GM23338 (cell line): ENCODE measurements around the gene RASL12. TPM values are rescaled to one million over a fixed set of nuclear protein-coding genes. Genes with fewer than 3 reads are reported as not detected.
A peak's percentile ranks its signal among the peaks of the same experiment; 100 is the strongest.

Experiments
- ATAC-seq: fragments of 200-7000 bp; cut with Tn5 transposase; 3 replicates; pipeline ENCODE4 v1.9.1; 2020
- DNase-seq: peaks from one replicate; pipeline ENCODE4 v3.0.0-alpha.2; 2015; ENCODE audit warnings: low spot score
- H2AFZ ChIP-seq: fragments of 200-600 bp; sonication (generic); 2 replicates; pipeline ENCODE4 v1.8.0; 2016; ENCODE audit warnings: antibody characterized with exemption, mild to moderate bottlenecking, moderate library complexity
- H3F3A ChIP-seq: fragments of 200-600 bp; sonication (generic); replicated peaks from 2 replicates; pipeline ENCODE4 v1.8.0; 2017; ENCODE audit warnings: antibody characterized with exemption, mixed run types, low read depth
- H3K27ac ChIP-seq: fragments of 200-600 bp; sonication (generic); 2 replicates; pipeline ENCODE4 v1.6.1; 2016; ENCODE audit warnings: low read depth
- H3K27me3 ChIP-seq: fragments of 200-600 bp; sonication (generic); 2 replicates; pipeline ENCODE4 v1.8.0; 2016; ENCODE audit warnings: mild to moderate bottlenecking, mixed run types, moderate library complexity; ENCODE audit not compliant: insufficient read depth
- H3K36me3 ChIP-seq: fragments of 200-600 bp; sonication (generic); 2 replicates; pipeline ENCODE4 v1.8.0; 2016; ENCODE audit warnings: mild to moderate bottlenecking; ENCODE audit not compliant: insufficient read depth
- H3K4me1 ChIP-seq: fragments of 200-600 bp; sonication (generic); 2 replicates; pipeline ENCODE4 v1.8.0; 2016; ENCODE audit warnings: mild to moderate bottlenecking, moderate library complexity; ENCODE audit not compliant: insufficient read depth
- H3K4me2 ChIP-seq: fragments of 200-600 bp; sonication (generic); 2 replicates; pipeline ENCODE4 v1.7.1; 2017; ENCODE audit warnings: mixed run types
- H3K4me3 ChIP-seq: fragments of 200-600 bp; sonication (generic); 2 replicates; pipeline ENCODE4 v1.6.1; 2016; ENCODE audit warnings: mixed run types
- H3K79me2 ChIP-seq: fragments of 200-600 bp; sonication (generic); replicated peaks from 2 replicates; pipeline ENCODE4 v1.8.0; 2017; ENCODE audit warnings: mild to moderate bottlenecking; ENCODE audit not compliant: insufficient read depth
- H3K9me2 ChIP-seq: fragments of 200-600 bp; sonication (generic); 2 replicates; pipeline ENCODE4 v1.8.0; 2017; ENCODE audit not compliant: insufficient read depth
- H4K20me1 ChIP-seq: fragments of 200-600 bp; sonication (generic); replicated peaks from 2 replicates; pipeline ENCODE4 v1.8.0; 2017; ENCODE audit warnings: mild to moderate bottlenecking; ENCODE audit not compliant: insufficient read depth
- H3K27ac Mint-ChIP-seq: 2 replicates; pipeline ENCODE4 v1.8.0; 2020; ENCODE audit warnings: inconsistent platforms, mild to moderate bottlenecking, moderate library complexity, mixed read lengths
- H3K27me3 Mint-ChIP-seq: 3 replicates; pipeline ENCODE4 v1.8.0; 2022; ENCODE audit warnings: low read depth, mild to moderate bottlenecking, moderate library complexity, mixed read lengths, inconsistent platforms; ENCODE audit not compliant: insufficient read depth, poor library complexity
- H3K36me3 Mint-ChIP-seq: 3 replicates; pipeline ENCODE4 v1.8.0; 2021; ENCODE audit warnings: low read depth, mild to moderate bottlenecking, inconsistent platforms, moderate library complexity, mixed read lengths
- H3K4me1 Mint-ChIP-seq: 3 replicates; pipeline ENCODE4 v1.8.0; 2020; ENCODE audit warnings: mild to moderate bottlenecking, inconsistent platforms, mixed read lengths
- H3K4me3 Mint-ChIP-seq: 3 replicates; pipeline ENCODE4 v1.8.0; 2021; ENCODE audit warnings: moderate library complexity, mild to moderate bottlenecking, inconsistent platforms, mixed read lengths
- H3K9me3 Mint-ChIP-seq: 3 replicates; pipeline ENCODE4 v1.8.0; 2020; ENCODE audit warnings: moderate library complexity, mild to moderate bottlenecking, inconsistent platforms, mixed read lengths
- CREB1 ChIP-seq: fragments of 250-450 bp; sonication (Bioruptor Pico); IDR thresholded peaks from 2 replicates; pipeline ENCODE4 v1.5.0; 2020; ENCODE audit warnings: low read depth, mild to moderate bottlenecking, moderate library complexity
- CTCF ChIP-seq, 2 experiments: fragments of 200-600 bp in 1 of 2; sonication (generic) in 1 of 2; conservative IDR thresholded peaks; 2 replicates each; pipeline versions ENCODE4 v1.5.1 to v1.6.1; 2016 to 2017; ENCODE audit warnings: antibody characterized with exemption in 2 of 2, low read depth in 2 of 2, mild to moderate bottlenecking in 2 of 2, moderate library complexity in 1 of 2
- ETS1 ChIP-seq: IDR thresholded peaks from 2 replicates; pipeline ENCODE4 v1.6.1; 2016; ENCODE audit warnings: antibody characterized with exemption
- EZH2 ChIP-seq: fragments of 200-600 bp; sonication (generic); IDR thresholded peaks from one replicate; pipeline ENCODE4 v1.8.0; 2017; ENCODE audit warnings: antibody characterized with exemption, mild to moderate bottlenecking, low read depth; ENCODE audit not compliant: unreplicated experiment
- EZH2phosphoT487 ChIP-seq: fragments of 200-600 bp; sonication (generic); IDR thresholded peaks from one replicate; pipeline ENCODE4 v1.8.1; 2018; ENCODE audit warnings: antibody characterized with exemption; ENCODE audit not compliant: unreplicated experiment
- JUNB ChIP-seq: IDR thresholded peaks from one replicate; pipeline ENCODE4 v1.6.1; 2016; ENCODE audit warnings: antibody characterized with exemption; ENCODE audit not compliant: unreplicated experiment
- NANOG ChIP-seq: IDR thresholded peaks from 2 replicates; pipeline ENCODE4 v1.6.1; 2016; ENCODE audit warnings: antibody characterized with exemption, borderline replicate concordance
- REST ChIP-seq: IDR thresholded peaks from one replicate; pipeline ENCODE4 v1.6.1; 2018; ENCODE audit warnings: antibody characterized with exemption; ENCODE audit not compliant: unreplicated experiment
- STAT1 ChIP-seq: IDR thresholded peaks from one replicate; pipeline ENCODE4 v1.6.1; 2016; ENCODE audit warnings: antibody characterized with exemption; ENCODE audit not compliant: unreplicated experiment
- ZNF114 ChIP-seq: fragments of 250-450 bp; sonication (Bioruptor Pico); IDR thresholded peaks from 2 replicates; pipeline ENCODE4 v1.5.0; 2020; ENCODE audit warnings: mild to moderate bottlenecking, moderate library complexity
- ZNF462 ChIP-seq: fragments of 250-450 bp; sonication (Bioruptor Pico); IDR thresholded peaks from 2 replicates; pipeline ENCODE4 v1.5.0; 2020; ENCODE audit warnings: mild to moderate bottlenecking, moderate library complexity
- polyA plus RNA-seq: library from polyadenylated mRNA; unstranded; fragments of >200 nt; fragmentation: Nextera tagmentation; extraction: Ambion mirVana; gene quantifications from 2 replicates; pipeline ENCODE4 v1.2.1, GENCODE V29; 2016
- total RNA-seq: library from RNA; depleted of rRNA; stranded (reverse); fragments of >200 nt; shearing (Covaris generic); gene quantifications from 2 replicates; pipeline ENCODE4 v1.2.3, GENCODE V29; 2014

The RASL12 gene
- total and polyA plus RNA-seq, 2 experiments from 2014 or later = 4.5 to 27.7 TPM

GRCh38 chr15:65081270-65081669, 13.5 kb upstream of the RASL12 start:
- Histone ChIP-seq H2AFZ (peak overlapping the region; percentile 66; the same call in 1 of the 2 replicates), H3K9me2 (no peaks in the 10 kb centered on the region), H3K27ac (no peak overlapping the region), H3K4me1 (peaks cover 44% of the 10 kb centered on the region), H3F3A (peaks cover 29% of the 10 kb centered on the region), H3K36me3 (no peaks in the 10 kb centered on the region), H3K27me3 (0 out of 2 replicates have a peak, but pooled peaks cover 3% of the 10 kb centered on the region), H3K4me3 (no peak overlapping the region), H4K20me1 (no peaks in the 10 kb centered on the region), H3K4me2 (no peak overlapping the region), H3K79me2 (no peaks in the 10 kb centered on the region)
- peaks cover 61% of the 10 kb centered on the region for H3K4me1 Mint-ChIP-seq
- ATAC-seq (no peak), DNase-seq (no peak)
- no peak overlapping the region for H3K27ac Mint-ChIP-seq
- no peaks in the 10 kb centered on the region; the same call in 2 of the 3 replicates for H3K36me3 Mint-ChIP-seq
- H3K9me3 Mint-ChIP-seq = peaks cover 3% of the 10 kb centered on the region
- peaks cover 19% of the 10 kb centered on the region for H3K27me3 Mint-ChIP-seq
- no peak overlapping the region for H3K4me3 Mint-ChIP-seq
- TF ChIP-seq ETS1 = no peak
- no peak for TF ChIP-seq REST
- no peak for TF ChIP-seq STAT1
- TF ChIP-seq NANOG = no peak
- TF ChIP-seq EZH2phosphoT487 = no peak
- no peak for TF ChIP-seq JUNB
- TF ChIP-seq ZNF462 (CRISPR knock-in tag) = no peak
- TF ChIP-seq EZH2 = no peak
- TF ChIP-seq ZNF114 (CRISPR knock-in tag) = no peak
- no peak for TF ChIP-seq CREB1 (CRISPR knock-in tag)
- TF ChIP-seq CTCF (conservative IDR thresholded peaks at IDR 0.05; ENCODE audit: low read depth in 2 of 2) = no peak
